HepG2 (cell line): ENCODE measurements around the gene MT1M. TPM values are rescaled to one million over a fixed set of nuclear protein-coding genes. Genes with fewer than 3 reads are reported as not detected.

Source experiments
- AHDC1 ChIP-seq: sonication (generic); formaldehyde crosslinking; IDR thresholded peaks from 2 replicates; pipeline ENCODE4 v1.5.1; 2020; ENCODE audit warnings: mild to moderate bottlenecking, missing genetic modification reagents, borderline replicate concordance
- HOXA3 ChIP-seq: sonication (generic); formaldehyde crosslinking; IDR thresholded peaks from 2 replicates; pipeline ENCODE4 v1.5.0; 2020; ENCODE audit warnings: missing genetic modification reagents
- HOXD1 ChIP-seq: sonication (generic); formaldehyde crosslinking; IDR thresholded peaks from 2 replicates; pipeline ENCODE4 v1.5.0; 2020; ENCODE audit warnings: missing genetic modification reagents
- LCORL ChIP-seq, 2 experiments: fragments of 450-650 bp in 1 of 2; sonication (generic) in 1 of 2; formaldehyde crosslinking in 1 of 2; IDR thresholded peaks; 2 replicates each; pipeline versions ENCODE4 v1.5.0 to v1.6.1; 2017 to 2020; ENCODE audit warnings: antibody characterized with exemption in 1 of 2, missing genetic modification reagents in 1 of 2
- MTF1 ChIP-seq: sonication (generic); formaldehyde crosslinking; IDR thresholded peaks from 2 replicates; pipeline ENCODE4 v1.5.0; 2020; ENCODE audit warnings: missing genetic modification reagents
- RARA ChIP-seq: IDR thresholded peaks from 2 replicates; pipeline ENCODE4 v1.6.1; 2016; ENCODE audit warnings: missing genetic modification reagents, missing compliant biosample characterization
- TAF1 ChIP-seq: sonication (generic); formaldehyde crosslinking; IDR thresholded peaks from 2 replicates; pipeline ENCODE4 v1.4.0; 2020; ENCODE audit warnings: missing genetic modification reagents
- THAP7 ChIP-seq: sonication (generic); formaldehyde crosslinking; IDR thresholded peaks from 2 replicates; pipeline ENCODE4 v1.8.1; 2023; ENCODE audit warnings: mild to moderate bottlenecking, missing genetic modification reagents
- ZNF138 ChIP-seq: sonication (generic); formaldehyde crosslinking; IDR thresholded peaks from 2 replicates; pipeline ENCODE4 v1.5.0; 2020; ENCODE audit warnings: mild to moderate bottlenecking, low read depth, missing genetic modification reagents
- ZNF460 ChIP-seq: sonication (generic); formaldehyde crosslinking; IDR thresholded peaks from 2 replicates; pipeline ENCODE4 v1.5.1; 2020; ENCODE audit warnings: missing genetic modification reagents, mild to moderate bottlenecking, borderline replicate concordance
- ZNF605 ChIP-seq: sonication (generic); formaldehyde crosslinking; IDR thresholded peaks from 2 replicates; pipeline ENCODE4 v1.8.0; 2022; ENCODE audit warnings: mild to moderate bottlenecking, missing genetic modification reagents
- ZNF777 ChIP-seq: sonication (generic); formaldehyde crosslinking; IDR thresholded peaks from 2 replicates; pipeline ENCODE4 v1.4.0; 2020; ENCODE audit warnings: missing genetic modification reagents
- polyA plus RNA-seq, 8 experiments: library from polyadenylated mRNA; depleted of rRNA in 3 of 8; stranded (reverse) in 7 of 8; unstranded in 1 of 8; fragments of >200 nt; fragmentation: Illumina TruSeq in 4 of 8; extraction: Trizol in 4 of 8; gene quantifications; 2 replicates each; pipeline versions ENCODE4 v1.2.1 to v1.2.3, GENCODE V29; 2011 to 2016; ENCODE audit warnings: low read depth in 4 of 8, missing spikeins in 1 of 8, mixed read lengths in 1 of 8; ENCODE audit not compliant: insufficient read depth in 1 of 8
- total RNA-seq, 5 experiments: library from RNA; depleted of rRNA; stranded (reverse); fragments of >200 nt; fragmentation: Illumina TruSeq; extraction: Trizol; gene quantifications; 2 replicates each; pipeline ENCODE4 v1.2.3, GENCODE V29; 2016; ENCODE audit warnings: low read depth in 1 of 5
- TF ChIP-seq, protein P1 (sequence below): sonication (generic); formaldehyde crosslinking; IDR thresholded peaks from one replicate; pipeline ENCODE4 v1.5.1; 2020; ENCODE audit warnings: mild to moderate bottlenecking, missing genetic modification reagents; ENCODE audit errors: not compliant biosample characterization

MT1M gene
- total and polyA plus RNA-seq, 2 of the 13 experiments (the other 11 are each of a cell fraction or from before 2014, with no cell fraction given) = 4.6 TPM; not detected in 1

DNA sequence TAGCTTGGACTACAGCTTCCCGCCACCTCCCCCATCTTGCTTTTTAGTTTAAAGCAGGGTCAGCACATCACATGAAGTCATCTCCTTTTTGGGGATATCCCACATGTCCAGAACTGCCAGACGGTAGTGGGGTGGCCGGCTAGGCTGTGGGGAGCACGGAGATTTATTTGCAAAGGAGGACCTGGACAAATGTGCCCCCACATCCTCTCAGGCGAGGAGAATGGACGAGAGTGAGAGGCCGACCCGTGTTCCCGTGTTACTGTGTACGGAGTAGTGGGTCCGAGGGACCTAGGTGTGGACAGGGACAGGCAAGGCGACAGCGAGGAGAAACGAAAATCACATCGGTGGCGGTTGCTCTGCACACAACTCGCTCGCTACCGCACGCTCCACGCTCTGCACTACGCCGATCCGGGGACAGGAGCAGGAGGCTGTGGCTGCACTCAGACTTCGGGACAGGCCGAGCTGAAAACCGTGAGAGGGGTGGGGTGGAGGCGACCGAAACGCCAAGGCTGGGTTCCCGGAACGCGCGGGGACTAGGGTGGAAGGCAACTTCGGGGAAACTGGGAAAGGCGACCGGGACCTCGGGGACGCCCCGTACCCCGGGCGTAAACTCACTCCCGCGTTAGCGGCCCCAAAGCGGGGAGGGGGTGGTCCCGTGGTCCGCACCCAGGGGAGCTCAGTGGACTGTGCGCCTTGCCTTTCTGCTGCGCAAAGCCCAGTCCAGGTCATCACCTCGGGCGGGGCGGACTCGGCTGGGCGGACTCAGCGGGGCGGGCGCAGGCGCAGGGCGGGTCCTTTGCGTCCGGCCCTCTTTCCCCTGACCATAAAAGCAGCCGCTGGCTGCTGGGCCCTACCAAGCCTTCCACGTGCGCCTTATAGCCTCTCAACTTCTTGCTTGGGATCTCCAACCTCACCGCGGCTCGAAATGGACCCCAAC is 5.6 kb downstream of the MT1M start, which contains the start of gene MT1A (continued):
- TF ChIP-seq ZNF777 (CRISPR knock-in tag) (no peak), ZNF605 (CRISPR knock-in tag) (no peak), ZNF138 (CRISPR knock-in tag) (no peak), HOXD1 (CRISPR knock-in tag) (0 out of 2 replicates have a peak, but pooled peaks have one; percentile 35), ZNF460 (no peak), HOXA3 (CRISPR knock-in tag) (no peak), MTF1 (CRISPR knock-in tag) (0 out of 2 replicates have a peak, but pooled peaks have one; percentile 37), LCORL (IDR thresholded peaks at IDR 0.05) (no peak), LCORL (CRISPR knock-in tag; IDR thresholded peaks at IDR 0.05) (peak; percentile 68; the same call in 1 of the 2 replicates), THAP7 (no peak), TAF1 (CRISPR knock-in tag) (peak; percentile 32; the same call in 1 of the 2 replicates), AHDC1 (CRISPR knock-in tag) (no peak), RARA (CRISPR knock-in tag) (peak; percentile 34; the same call in 1 of the 2 replicates)
- TF ChIP-seq, protein P1, sequence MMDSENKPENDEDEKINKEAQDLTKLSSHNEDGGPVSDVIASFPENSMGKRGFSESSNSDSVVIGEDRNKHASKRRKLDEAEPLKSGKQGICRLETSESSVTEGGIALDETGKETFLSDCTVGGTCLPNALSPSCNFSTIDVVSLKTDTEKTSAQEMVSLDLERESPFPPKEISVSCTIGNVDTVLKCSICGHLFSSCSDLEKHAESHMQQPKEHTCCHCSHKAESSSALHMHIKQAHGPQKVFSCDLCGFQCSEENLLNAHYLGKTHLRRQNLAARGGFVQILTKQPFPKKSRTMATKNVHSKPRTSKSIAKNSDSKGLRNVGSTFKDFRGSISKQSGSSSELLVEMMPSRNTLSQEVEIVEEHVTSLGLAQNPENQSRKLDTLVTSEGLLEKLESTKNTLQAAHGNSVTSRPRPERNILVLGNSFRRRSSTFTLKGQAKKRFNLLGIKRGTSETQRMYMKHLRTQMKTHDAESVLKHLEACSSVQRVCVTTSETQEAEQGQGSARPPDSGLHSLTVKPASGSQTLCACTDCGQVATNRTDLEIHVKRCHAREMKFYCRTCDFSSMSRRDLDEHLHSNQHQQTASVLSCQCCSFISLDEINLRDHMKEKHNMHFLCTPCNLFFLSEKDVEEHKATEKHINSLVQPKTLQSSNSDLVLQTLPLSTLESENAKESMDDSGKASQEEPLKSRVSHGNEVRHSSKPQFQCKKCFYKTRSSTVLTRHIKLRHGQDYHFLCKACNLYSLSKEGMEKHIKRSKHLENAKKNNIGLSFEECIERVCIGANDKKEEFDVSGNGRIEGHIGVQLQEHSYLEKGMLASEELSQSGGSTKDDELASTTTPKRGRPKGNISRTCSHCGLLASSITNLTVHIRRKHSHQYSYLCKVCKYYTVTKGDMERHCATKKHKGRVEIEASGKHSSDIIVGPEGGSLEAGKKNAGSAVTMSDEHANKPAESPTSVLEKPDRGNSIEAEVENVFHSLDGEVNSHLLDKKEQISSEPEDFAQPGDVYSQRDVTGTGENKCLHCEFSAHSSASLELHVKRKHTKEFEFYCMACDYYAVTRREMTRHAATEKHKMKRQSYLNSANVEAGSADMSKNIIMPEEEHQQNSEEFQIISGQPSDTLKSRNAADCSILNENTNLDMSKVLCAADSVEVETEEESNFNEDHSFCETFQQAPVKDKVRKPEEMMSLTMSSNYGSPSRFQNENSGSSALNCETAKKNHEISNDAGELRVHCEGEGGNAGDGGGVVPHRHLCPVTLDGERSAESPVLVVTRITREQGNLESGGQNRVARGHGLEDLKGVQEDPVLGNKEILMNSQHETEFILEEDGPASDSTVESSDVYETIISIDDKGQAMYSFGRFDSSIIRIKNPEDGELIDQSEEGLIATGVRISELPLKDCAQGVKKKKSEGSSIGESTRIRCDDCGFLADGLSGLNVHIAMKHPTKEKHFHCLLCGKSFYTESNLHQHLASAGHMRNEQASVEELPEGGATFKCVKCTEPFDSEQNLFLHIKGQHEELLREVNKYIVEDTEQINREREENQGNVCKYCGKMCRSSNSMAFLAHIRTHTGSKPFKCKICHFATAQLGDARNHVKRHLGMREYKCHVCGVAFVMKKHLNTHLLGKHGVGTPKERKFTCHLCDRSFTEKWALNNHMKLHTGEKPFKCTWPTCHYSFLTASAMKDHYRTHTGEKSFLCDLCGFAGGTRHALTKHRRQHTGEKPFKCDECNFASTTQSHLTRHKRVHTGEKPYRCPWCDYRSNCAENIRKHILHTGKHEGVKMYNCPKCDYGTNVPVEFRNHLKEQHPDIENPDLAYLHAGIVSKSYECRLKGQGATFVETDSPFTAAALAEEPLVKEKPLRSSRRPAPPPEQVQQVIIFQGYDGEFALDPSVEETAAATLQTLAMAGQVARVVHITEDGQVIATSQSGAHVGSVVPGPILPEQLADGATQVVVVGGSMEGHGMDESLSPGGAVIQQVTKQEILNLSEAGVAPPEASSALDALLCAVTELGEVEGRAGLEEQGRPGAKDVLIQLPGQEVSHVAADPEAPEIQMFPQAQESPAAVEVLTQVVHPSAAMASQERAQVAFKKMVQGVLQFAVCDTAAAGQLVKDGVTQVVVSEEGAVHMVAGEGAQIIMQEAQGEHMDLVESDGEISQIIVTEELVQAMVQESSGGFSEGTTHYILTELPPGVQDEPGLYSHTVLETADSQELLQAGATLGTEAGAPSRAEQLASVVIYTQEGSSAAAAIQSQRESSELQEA (CRISPR knock-in tag) = no peak
